Fibroblast of skin of right quadriceps (primary cell): Measurements from ENCODE around the gene RXFP3.
"Not testable (repeated sequence)": the region's sequence is repeated elsewhere in the genome, so short reads cannot be mapped to it uniquely, and the experiment has no call there.

ENCODE experiments used
- DNase-seq: peaks from one replicate; pipeline ENCODE4 v3.0.0-alpha.2; 2013

Gene RXFP3, protein sequence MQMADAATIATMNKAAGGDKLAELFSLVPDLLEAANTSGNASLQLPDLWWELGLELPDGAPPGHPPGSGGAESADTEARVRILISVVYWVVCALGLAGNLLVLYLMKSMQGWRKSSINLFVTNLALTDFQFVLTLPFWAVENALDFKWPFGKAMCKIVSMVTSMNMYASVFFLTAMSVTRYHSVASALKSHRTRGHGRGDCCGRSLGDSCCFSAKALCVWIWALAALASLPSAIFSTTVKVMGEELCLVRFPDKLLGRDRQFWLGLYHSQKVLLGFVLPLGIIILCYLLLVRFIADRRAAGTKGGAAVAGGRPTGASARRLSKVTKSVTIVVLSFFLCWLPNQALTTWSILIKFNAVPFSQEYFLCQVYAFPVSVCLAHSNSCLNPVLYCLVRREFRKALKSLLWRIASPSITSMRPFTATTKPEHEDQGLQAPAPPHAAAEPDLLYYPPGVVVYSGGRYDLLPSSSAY

DNA sequence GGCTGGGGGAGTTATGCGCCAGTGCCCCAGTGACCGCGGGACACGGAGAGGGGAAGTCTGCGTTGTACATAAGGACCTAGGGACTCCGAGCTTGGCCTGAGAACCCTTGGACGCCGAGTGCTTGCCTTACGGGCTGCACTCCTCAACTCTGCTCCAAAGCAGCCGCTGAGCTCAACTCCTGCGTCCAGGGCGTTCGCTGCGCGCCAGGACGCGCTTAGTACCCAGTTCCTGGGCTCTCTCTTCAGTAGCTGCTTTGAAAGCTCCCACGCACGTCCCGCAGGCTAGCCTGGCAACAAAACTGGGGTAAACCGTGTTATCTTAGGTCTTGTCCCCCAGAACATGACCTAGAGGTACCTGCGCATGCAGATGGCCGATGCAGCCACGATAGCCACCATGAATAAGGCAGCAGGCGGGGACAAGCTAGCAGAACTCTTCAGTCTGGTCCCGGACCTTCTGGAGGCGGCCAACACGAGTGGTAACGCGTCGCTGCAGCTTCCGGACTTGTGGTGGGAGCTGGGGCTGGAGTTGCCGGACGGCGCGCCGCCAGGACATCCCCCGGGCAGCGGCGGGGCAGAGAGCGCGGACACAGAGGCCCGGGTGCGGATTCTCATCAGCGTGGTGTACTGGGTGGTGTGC, at the start of gene RXFP3:
Gene RXFP3 (plus strand): TSS at position 6 of the 636 bp plus-strand sequence. CDS start 355 bp downstream, at position 361.
- DNase-seq: no peak

DNA sequence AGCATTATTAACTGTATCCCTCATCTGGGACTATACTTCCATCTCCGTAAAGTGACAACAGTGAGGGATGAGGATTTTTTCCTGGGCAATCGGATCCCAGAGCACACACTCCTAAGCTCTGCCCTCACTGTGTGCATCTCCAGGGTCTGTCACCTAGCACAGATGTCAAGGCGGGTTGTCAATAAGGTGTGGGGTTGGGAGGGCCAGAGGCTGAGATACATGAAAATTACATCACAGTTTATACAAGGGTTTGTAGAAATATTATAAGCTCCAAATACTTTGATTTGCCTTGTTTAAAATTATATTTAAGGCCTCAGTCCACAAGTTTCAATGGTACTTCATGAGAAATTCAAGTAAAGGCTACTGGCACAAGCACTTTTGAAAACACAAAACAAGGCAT, 48.9 kb upstream of the RXFP3 start:
- DNase-seq: no peak

GRCh38 chr5:33888587-33888986, 47.6 kb upstream of the RXFP3 start:
- DNase-seq: peak; percentile 54

GRCh38 chr5:33890131-33891032, 45.8 kb upstream of the RXFP3 start:
- peak; percentile 39 for DNase-seq

DNA sequence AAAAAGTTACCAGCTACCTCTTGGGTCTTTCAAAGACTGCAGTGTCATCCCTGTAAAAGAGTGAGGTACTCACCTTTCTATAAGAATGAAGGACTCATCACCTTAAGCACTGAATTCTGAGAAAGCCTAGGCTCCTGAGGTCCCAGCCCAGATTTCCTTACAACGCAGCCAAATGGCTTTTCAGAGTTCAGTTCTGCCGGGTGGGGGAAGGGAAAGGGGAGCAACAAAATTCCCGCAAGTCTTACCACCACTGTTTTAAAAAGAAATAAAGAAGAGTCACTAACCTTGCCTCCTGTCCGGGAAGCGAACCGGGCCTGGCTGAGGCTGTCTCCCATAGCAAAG, 44.8 kb upstream of the RXFP3 start:
- no peak for DNase-seq

DNA sequence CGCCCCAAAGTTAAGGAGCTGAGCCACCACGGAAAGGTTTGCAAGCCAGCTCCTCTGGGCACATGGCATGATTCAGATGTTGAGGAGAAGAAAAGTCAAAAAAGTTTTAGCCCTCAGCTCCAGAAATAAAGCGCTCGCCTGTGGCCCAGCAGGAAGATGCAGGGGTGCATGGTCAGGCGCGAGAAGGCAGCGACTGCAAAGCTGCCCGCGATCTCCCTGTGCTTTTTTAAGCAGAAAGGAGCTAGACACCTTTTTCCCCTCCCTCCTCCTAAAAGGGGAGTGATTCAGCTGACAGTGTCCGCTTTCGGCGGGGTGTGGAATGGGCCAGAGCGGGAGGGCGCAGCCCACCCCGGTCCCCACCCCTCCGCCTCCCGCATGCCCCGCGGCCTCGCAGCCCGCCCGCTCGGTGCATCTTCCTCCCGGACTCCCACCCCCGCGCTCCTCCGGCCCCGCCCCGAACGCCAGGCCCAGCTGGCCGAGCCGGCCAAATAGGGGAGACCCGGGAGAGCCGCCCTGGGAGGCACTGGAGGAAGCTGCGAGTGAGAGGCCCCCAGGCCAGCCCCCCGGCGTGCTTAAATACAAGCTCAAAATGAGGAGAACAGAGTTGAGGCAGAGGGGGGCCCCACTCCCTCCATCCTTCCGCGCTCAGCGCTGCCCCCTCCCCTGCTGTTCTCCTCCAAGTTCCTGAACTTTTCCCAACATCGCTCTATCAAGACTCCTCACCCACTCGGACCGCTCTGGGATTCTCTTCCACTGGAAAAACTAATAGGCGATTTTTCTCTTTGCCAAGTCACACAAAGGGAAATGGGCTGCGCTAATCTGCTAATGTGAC, 44.2 kb upstream of the RXFP3 start, which contains the start of gene ADAMTS12:
Gene ADAMTS12 (minus strand): TSS at position 203 of the 832 bp plus-strand sequence. CDS start 134 bp downstream, at position 69.
- DNase-seq: peak; percentile 66

DNA sequence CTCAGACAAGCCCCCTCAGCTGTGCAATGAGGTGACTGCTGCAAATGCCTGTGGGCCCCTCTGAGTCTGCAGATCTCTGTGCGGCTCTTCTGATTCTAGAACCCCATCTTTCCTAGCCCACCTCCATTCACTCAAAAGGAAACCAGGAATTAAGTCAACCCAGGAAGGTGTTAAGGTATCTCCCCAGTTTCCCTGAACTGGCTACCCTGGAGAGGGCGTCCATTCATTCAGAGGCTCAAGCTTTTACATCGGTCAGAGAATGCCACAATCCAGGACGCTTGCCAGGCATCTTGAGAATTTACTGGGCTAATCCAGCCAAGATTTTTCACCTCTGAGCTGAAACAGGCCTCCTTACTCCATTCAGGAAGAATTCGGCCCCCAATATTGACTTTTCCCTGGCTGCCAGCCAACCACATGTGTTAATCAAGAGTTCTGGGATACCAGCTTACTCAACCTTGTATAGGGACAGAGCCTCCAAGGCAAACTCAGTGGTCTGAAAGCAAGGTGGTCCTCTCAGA, 43.5 kb upstream of the RXFP3 start:
- DNase-seq: peak; percentile 96

GRCh38 chr5:33894566-33894965, 41.6 kb upstream of the RXFP3 start:
- DNase-seq: peak; percentile 69

GRCh38 chr5:33901156-33901555, 35.0 kb upstream of the RXFP3 start:
- peak; percentile 53 for DNase-seq

DNA sequence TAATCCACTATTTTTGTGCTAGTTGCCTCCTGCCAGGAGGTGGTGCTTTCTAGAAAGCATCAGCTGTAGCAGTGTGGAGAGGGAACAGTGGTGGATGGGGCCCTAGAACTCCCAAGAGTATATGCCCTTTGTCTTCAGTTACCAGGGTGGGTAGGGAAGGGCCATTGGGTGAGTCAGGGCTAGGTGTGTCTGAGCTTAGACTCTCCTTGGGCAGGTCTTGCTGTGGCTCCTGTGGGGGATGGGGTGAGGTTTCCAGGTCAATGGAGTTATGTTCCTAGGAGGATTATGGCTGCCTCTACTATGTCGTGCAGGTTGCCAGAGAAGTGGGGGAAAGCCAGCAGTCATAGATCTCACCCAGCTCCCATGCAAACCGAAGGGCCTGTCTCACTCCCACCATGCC, 33.1 kb upstream of the RXFP3 start:
- DNase-seq: no peak

- peak; percentile 5 for DNase-seq
Measured at GRCh38 chr5:33905381-33905780, 30.8 kb upstream of the RXFP3 start.

DNA sequence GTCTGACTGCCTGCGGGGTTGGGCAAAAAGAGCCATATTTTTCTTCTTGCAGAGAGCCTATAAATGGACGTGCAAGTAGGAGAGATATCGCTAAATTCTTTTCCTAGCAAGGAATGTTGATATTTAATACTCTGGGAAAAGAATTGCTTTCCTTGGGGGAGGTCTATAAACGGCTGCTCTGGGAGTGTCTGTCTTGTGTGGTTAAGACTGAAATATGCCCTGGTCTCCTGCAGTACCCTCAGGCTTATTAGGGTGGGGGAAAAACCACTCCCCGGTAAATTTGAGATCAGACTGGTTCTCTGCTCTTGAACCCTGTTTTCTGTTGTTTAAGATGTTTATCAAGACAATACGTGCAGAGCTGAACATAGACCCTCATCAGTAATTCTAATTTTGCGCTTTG, 29.9 kb upstream of the RXFP3 start:
- peak; percentile 9 for DNase-seq

- not testable (repeated sequence) for DNase-seq
Measured at GRCh38 chr5:33914844-33915243, 21.3 kb upstream of the RXFP3 start.

- no peak for DNase-seq
Measured at GRCh38 chr5:33921002-33921401, 15.2 kb upstream of the RXFP3 start.

DNA sequence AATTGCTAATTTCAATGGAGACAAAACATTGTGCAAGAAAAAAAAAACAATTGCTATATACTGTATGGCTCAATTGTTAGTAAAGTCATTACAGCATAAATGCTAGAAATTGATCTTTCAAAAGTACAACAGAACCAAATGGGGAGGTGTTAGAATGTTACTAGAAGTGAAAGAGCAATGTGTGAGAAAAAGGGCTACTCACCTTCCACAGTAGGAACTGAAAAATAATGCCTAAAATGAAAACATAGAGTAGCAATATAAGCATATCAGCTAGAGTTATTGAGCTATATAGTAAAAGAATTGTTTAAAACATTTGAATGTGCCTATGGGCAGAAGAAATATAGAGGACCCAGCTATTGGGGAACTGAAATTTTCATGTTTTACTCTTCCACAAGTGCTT, 10.9 kb upstream of the RXFP3 start:
- DNase-seq: no peak

- DNase-seq: no peak
Measured at GRCh38 chr5:33927685-33928084, 8.5 kb upstream of the RXFP3 start.

GRCh38 chr5:33928283-33928682, 7.9 kb upstream of the RXFP3 start:
- no peak for DNase-seq

- no peak for DNase-seq
Measured at GRCh38 chr5:33929925-33930690, 6.1 kb upstream of the RXFP3 start.

- no peak for DNase-seq
Measured at GRCh38 chr5:33931136-33931535, 5.0 kb upstream of the RXFP3 start.

DNA sequence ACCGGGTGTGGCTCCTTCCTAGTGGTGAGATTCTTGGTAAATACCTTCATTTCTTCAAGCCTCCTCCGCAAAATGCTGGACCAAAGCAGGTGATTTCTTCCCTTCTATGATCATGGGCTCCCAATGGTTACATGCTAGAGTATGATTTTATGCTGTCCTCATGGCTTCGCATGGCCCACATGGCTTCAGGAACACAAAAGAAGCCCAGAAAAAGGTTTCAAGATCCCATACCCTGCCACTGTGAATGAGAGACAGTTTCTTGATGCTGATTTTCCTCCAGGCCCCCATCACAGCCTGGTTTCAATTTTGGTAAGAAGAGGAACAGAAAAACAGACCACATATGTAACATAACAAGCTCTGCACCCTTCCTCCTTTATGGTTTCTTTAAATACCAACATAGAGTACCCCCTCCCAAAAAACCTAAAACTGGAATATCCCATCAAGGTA, 2.4 kb upstream of the RXFP3 start:
- no peak for DNase-seq

GRCh38 chr5:33934176-33934575, 2.0 kb upstream of the RXFP3 start:
- peak; percentile 42 for DNase-seq
